Endodermal cell (in vitro differentiated cells): Measurements from ENCODE around the gene LBH. TPM values are rescaled to one million over a fixed set of nuclear protein-coding genes. Genes with fewer than 3 reads are reported as not detected.

Experiments used
- DNase-seq: peaks from one replicate; pipeline ENCODE4 v3.0.0-alpha.2; 2017
- H3K27ac ChIP-seq: 2 replicates; pipeline ENCODE4 v1.5.1; 2013; ENCODE audit warnings: mild to moderate bottlenecking, low read depth, low read length, moderate library complexity
- H3K27me3 ChIP-seq: 2 replicates; pipeline ENCODE4 v1.6.1; 2013; ENCODE audit warnings: mild to moderate bottlenecking, low read length, moderate library complexity; ENCODE audit not compliant: insufficient read depth, control insufficient read depth, poor library complexity, severe bottlenecking
- H3K36me3 ChIP-seq: 2 replicates; pipeline ENCODE4 v1.7.0; 2013; ENCODE audit warnings: mild to moderate bottlenecking, low read length, moderate library complexity; ENCODE audit not compliant: control insufficient read depth, insufficient read depth
- H3K4me1 ChIP-seq: one replicate; pipeline ENCODE4 v1.7.0; 2013; ENCODE audit warnings: low read length; ENCODE audit not compliant: control insufficient read depth, insufficient read depth
- H3K4me3 ChIP-seq: 2 replicates; pipeline ENCODE4 v1.5.1; 2013; ENCODE audit warnings: mild to moderate bottlenecking, low read length, moderate library complexity
- H3K9ac ChIP-seq: 2 replicates; pipeline ENCODE4 v1.6.1; 2013; ENCODE audit warnings: mild to moderate bottlenecking, low read length, moderate library complexity; ENCODE audit not compliant: poor library complexity, severe bottlenecking; ENCODE audit errors: extremely low read depth
- H3K9me3 ChIP-seq: 2 replicates; pipeline ENCODE4 v1.6.1; 2013; ENCODE audit warnings: mild to moderate bottlenecking, low read length, moderate library complexity; ENCODE audit not compliant: control insufficient read depth
- H3K27ac Mint-ChIP-seq: 2 replicates; pipeline ENCODE4 v1.8.0; 2020; ENCODE audit warnings: mixed read lengths
- H3K27me3 Mint-ChIP-seq: 2 replicates; pipeline ENCODE4 v1.8.0; 2021; ENCODE audit warnings: mild to moderate bottlenecking, mixed read lengths; ENCODE audit not compliant: insufficient read depth
- H3K36me3 Mint-ChIP-seq: 2 replicates; pipeline ENCODE4 v1.8.0; 2020; ENCODE audit warnings: low read depth, mixed read lengths
- H3K4me1 Mint-ChIP-seq: 2 replicates; pipeline ENCODE4 v1.8.0; 2020; ENCODE audit warnings: mixed read lengths
- H3K4me3 Mint-ChIP-seq: 2 replicates; pipeline ENCODE4 v1.8.0; 2020; ENCODE audit warnings: mild to moderate bottlenecking, moderate library complexity, mixed read lengths
- H3K9me3 Mint-ChIP-seq: 2 replicates; pipeline ENCODE4 v1.8.0; 2020; ENCODE audit warnings: mild to moderate bottlenecking, mixed read lengths
- CTCF ChIP-seq: fragments of 200-600 bp; sonication (generic); conservative IDR thresholded peaks from 2 replicates; pipeline ENCODE4 v1.5.0; 2021; ENCODE audit warnings: antibody characterized with exemption, mild to moderate bottlenecking
- WGBS, 2 experiments: methylation state at CpG; one replicate each; pipeline versions ENCODE4 v1.1.5 to v1.1.7; 2013; ENCODE audit warnings: missing lambda C conversion rate in 2 of 2, mixed read lengths in 1 of 2; ENCODE audit not compliant: insufficient coverage in 1 of 2, insufficient read length in 1 of 2; 5-methylcytosine and 5-hydroxymethylcytosine counted together
- total RNA-seq, 2 donors: library from RNA; stranded (reverse); fragmentation: NEBNext Ultra II Directional in 1 of 2; extraction: Animal tissue kit (Norgen Biotek cat#: 25700) in 1 of 2; gene quantifications; 2 replicates in 1 of 2; 3 replicates in 1 of 2; pipeline ENCODE4 v1.2.1, GENCODE V29; 2021

LBH gene
- total RNA-seq, 2 donors from 2014 or later: 48.0 to 50.0 TPM

GRCh38 chr2:30222031-30222430, 9.3 kb upstream of the LBH start:
- H3K9me3 Mint-ChIP-seq: no peaks in the 10 kb centered on the region
- no peaks in the 10 kb centered on the region for H3K36me3 ChIP-seq
- DNase-seq: no peak
- peaks cover 39% of the 10 kb centered on the region for H3K4me1 Mint-ChIP-seq
- TF ChIP-seq CTCF: no peak
- H3K27ac Mint-ChIP-seq: no peak overlapping the region
- H3K36me3 Mint-ChIP-seq: no peaks in the 10 kb centered on the region
- H3K4me3 Mint-ChIP-seq: no peak overlapping the region
- peaks cover 12% of the 10 kb centered on the region for H3K4me1 ChIP-seq
- peaks cover 16% of the 10 kb centered on the region for H3K27me3 ChIP-seq
- H3K9ac ChIP-seq: no peak overlapping the region
- WGBS, 2 experiments: 89 to 100% methylated on average over 2 of the region's 2 CpGs
- H3K27ac ChIP-seq: no peak overlapping the region
- peaks cover 31% of the 10 kb centered on the region for H3K27me3 Mint-ChIP-seq
- H3K9me3 ChIP-seq: no peaks in the 10 kb centered on the region
- no peak overlapping the region for H3K4me3 ChIP-seq

- peaks cover 8% of the 10 kb centered on the region for H3K4me1 ChIP-seq
- no peak overlapping the region for H3K4me3 Mint-ChIP-seq
- no peaks in the 10 kb centered on the region for H3K36me3 Mint-ChIP-seq
Observed at GRCh38 chr2:30222636-30223360, 8.5 kb upstream of the LBH start.

GRCh38 chr2:30223413-30223874, 7.9 kb upstream of the LBH start:
- DNase-seq: peak; percentile 25
- H3K4me3 Mint-ChIP-seq: no peak overlapping the region
- Histone ChIP-seq H3K4me1 (peaks cover 3% of the 10 kb centered on the region), H3K36me3 (no peaks in the 10 kb centered on the region), H3K27me3 (peaks cover 21% of the 10 kb centered on the region), H3K27ac (no peak overlapping the region), H3K9me3 (no peaks in the 10 kb centered on the region), H3K9ac (no peak overlapping the region), H3K4me3 (no peak overlapping the region)
- 95 to 100% methylated on average over 2 to 3 of the region's 3 CpGs for WGBS, 2 experiments
- peaks cover 25% of the 10 kb centered on the region for H3K4me1 Mint-ChIP-seq
- H3K36me3 Mint-ChIP-seq: no peaks in the 10 kb centered on the region
- H3K9me3 Mint-ChIP-seq: no peaks in the 10 kb centered on the region
- peaks cover 36% of the 10 kb centered on the region for H3K27me3 Mint-ChIP-seq
- no peak overlapping the region for H3K27ac Mint-ChIP-seq
- no peak for TF ChIP-seq CTCF

More at GRCh38 chr2:30222636-30223360, 8.5 kb upstream of the LBH start:
- H3K9me3 Mint-ChIP-seq: no peaks in the 10 kb centered on the region
- DNase-seq: peak; percentile 29
- TF ChIP-seq CTCF: no peak
- H3K4me1 Mint-ChIP-seq: peaks cover 31% of the 10 kb centered on the region
- H3K27me3 Mint-ChIP-seq: peaks cover 31% of the 10 kb centered on the region
- no peaks in the 10 kb centered on the region for H3K9me3 ChIP-seq
- 91% methylated on average over 5 of the region's 5 CpGs; no CpG with 5 or more reads in 1 of the 2 experiments for WGBS, 2 experiments
- H3K27ac Mint-ChIP-seq: no peak overlapping the region
- H3K4me3 ChIP-seq: no peak overlapping the region
- peaks cover 16% of the 10 kb centered on the region for H3K27me3 ChIP-seq
- no peak overlapping the region for H3K9ac ChIP-seq
- no peak overlapping the region for H3K27ac ChIP-seq
- H3K36me3 ChIP-seq: no peaks in the 10 kb centered on the region
